NCI-H1417 treated with DMSO at 0.1 percent for 48 hours (cell line): Measurements from ENCODE around the gene WDR62.

Experiments
- DNase-seq: peaks from one replicate; lab custom pipeline; 2025; lab: John Stamatoyannopoulos, UW

The WDR62 gene

DNA sequence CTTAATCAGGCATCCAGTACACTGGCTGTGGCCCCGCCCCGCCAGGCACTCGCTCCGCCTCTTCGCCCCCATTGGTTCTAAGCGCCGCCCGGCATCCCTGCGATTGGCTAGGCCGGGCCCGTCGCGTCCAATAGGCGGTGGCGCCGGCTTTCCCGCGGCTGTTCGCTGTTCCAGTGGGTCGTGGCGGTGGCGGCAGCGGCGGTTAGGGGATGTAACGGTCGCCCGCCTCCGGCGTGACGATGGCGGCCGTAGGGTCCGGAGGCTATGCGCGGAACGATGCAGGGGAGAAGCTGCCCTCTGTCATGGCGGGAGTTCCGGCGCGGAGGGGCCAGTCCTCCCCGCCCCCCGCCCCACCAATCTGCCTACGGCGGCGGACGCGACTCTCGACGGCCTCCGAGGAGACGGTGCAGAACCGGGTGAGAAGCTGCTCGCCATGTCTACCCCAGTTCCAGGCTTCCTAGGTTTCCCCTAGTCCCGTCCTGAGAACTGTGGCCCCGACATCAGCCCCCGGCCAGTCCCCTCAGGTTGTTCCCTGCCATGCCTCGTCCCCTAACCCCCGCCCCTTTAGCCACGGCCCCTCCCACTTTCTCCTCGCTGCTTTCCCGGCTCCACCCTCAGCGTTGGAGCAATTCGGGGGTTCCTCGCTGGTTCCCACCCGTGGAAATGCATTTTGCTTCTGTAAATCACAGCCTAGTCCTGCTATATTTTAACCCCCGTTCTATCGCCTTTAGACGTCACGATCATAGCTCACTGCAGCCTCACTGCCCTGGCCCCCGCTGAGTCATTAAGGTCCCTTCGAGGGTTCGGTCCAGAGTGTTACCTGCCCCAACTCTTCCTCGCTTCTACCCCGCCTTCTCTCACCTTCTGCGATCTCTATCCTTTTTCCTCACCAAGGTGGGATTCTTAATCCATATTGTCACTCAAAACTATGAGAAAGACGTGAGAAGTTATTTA lies at the start of gene WDR62:
TSS of gene WDR62 (plus strand) at position 165 of the 954 bp plus-strand sequence. CDS start at position 240, 75 bp downstream.
- DNase-seq: peak; percentile 95

DNA sequence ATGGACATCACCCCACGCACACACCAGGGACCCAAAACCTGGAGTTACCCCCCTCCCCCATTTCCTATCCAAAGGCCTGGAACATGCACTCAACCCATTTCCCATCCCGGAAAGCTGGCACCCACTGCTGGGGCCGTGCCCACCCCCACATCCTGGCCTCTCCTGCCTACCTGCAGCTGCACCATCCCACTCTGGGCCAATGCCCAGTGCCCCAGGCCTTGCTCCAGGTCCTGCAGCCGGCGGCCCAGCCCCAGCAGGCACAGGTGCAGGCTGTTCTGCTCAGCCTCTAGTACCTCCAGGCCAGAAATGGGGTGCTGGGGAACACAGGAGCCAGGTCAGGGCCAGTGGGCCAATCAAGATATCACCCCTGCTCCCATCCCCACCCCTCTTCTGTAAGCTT lies 47.7 kb upstream of the WDR62 start:
- DNase-seq: no peak

DNA sequence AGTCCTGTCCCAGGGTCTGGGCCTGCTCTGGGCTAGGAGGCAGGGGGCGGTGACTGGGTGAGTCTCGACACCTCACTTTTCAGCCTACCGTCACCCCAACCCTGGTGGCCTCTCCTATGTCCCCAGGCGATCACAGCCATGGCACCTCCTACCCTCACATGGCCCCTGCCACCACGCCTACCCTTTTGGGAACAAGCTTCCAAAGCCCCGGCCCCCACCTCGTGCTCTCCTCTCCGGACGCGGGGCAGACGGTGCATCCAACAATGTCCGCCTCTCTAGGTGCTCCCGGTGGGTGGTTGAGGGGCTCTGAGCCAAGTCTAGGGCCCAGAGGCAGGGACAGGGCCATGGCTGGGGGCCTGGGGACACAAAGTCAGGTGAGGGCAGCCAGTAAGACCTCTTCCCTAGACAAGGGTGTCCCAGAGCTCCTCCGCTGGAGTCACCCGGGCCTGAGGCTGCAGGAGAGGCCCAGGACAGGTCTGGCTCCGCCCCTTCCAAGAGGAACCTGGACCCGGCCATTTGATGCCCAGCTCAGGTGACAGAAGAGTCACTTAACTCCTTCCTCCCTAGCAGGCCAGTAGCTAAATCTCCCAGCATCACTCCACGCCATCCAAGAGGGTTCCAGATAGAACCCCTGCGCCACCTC lies 46.2 kb upstream of the WDR62 start, which contains the start of gene SYNE4:
TSS of gene SYNE4 (minus strand) at position 478 of the 643 bp plus-strand sequence. CDS start at position 346, 132 bp downstream.
- DNase-seq: no peak

DNA sequence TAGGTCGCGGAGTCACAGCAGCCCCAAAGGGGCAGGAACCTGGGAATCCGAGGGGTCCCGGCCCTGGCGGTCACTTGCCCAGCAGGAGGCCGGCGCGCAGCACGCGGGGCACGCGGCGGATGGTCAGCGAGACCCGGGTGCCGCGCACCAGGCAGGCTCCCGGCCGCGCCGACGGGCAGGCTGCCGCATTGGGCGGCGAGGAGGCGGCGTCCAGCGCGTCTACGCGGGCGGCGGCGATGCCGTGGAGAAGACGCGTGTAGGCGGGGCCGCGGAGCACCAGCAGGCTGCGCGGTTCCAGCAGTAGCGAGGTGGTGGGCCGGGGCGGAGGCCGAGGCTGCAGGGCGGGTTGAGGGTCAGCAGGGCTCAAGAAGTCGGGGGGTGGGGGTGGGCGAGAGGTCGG lies 45.5 kb upstream of the WDR62 start:
- no peak for DNase-seq

DNA sequence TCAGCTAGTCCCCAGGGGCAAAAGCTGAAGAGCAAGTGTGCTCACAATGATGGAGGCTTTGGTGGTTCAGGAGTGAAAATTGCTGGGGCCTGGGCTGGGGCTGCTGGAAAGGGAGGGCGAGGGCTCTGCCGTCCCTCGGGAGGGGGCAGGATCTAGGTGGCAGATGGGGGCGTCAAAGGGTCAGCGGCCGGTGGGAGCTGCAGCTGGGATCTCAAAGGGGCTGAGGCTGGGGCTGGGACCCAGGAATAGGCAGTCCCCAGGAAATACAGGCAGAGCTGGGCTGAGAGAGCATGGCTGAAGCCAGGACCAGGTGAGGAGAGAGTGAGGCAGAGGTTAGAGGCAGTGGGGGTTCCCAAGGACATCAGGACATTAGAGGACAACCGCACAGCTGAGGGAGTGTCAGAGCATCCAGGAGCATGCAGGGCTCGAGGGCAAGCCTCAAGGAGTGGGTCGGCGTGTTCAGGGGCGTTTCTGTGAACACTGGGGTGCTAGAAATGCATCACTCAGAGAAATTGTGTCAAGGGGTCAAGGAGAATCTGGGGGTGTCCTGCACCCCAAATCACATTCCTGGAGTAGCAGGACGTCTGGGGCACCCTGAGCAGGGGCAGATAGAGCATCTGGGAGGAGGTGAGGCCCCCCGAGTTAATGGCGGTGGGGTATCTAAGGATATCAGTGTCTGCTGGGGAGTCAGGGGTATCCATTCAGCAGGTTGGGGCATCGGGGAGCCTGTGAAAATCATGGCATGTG lies 44.9 kb upstream of the WDR62 start:
- DNase-seq: no peak

DNA sequence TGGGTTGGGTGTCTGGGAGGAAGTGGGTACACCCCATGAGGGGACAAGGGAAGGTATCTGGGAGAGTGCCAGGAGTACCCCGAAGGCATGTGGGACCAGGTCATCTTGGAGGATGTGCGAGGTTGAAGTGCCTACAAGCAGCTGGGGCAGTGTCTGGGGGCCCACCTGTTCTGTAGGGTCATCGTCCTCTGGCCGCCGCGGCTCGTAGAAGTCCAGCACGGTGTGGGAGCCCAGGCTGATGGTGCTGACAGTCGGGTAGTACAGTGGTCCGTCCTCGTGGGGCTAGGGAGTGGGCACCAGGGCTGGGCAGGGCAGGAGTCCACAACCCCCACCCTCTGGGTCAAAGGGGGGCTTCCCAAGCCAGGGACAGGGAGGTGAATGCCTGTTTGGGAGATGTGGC lies 44.3 kb upstream of the WDR62 start:
- no peak for DNase-seq

DNA sequence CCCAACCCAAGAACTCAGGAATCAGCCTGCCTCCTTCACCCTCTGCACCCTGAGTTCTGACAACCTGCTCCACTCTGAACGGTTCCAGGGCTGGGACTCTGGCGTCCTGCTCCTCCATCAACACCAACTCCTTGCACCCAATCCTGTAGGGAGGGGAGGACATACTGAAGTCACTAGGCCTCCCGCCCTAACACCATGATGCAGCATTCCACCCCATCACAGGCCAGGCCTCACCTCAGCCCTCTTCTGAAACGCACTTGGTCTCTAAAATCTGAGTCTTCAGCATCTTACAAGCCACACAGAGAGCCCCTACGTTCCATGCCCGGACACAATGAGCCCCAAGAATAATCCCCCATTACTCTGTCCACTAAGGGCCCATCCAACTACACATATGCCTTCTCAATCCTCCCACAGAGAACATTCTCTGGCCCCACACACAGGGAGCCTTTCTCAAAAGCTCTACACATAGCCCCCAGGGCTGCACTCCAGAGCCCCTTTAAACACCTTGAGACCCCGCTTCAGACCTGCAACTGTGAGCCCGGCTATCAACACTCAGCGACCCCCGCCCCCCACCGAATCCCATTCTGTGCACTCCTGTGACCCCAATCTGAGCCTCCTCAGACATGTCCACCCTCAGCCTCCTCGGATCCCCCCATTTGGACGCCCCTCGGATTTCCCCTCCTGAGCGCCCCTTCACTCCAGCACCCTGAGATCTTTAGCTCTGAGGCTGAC lies 41.3 kb upstream of the WDR62 start:
- no peak for DNase-seq

DNA sequence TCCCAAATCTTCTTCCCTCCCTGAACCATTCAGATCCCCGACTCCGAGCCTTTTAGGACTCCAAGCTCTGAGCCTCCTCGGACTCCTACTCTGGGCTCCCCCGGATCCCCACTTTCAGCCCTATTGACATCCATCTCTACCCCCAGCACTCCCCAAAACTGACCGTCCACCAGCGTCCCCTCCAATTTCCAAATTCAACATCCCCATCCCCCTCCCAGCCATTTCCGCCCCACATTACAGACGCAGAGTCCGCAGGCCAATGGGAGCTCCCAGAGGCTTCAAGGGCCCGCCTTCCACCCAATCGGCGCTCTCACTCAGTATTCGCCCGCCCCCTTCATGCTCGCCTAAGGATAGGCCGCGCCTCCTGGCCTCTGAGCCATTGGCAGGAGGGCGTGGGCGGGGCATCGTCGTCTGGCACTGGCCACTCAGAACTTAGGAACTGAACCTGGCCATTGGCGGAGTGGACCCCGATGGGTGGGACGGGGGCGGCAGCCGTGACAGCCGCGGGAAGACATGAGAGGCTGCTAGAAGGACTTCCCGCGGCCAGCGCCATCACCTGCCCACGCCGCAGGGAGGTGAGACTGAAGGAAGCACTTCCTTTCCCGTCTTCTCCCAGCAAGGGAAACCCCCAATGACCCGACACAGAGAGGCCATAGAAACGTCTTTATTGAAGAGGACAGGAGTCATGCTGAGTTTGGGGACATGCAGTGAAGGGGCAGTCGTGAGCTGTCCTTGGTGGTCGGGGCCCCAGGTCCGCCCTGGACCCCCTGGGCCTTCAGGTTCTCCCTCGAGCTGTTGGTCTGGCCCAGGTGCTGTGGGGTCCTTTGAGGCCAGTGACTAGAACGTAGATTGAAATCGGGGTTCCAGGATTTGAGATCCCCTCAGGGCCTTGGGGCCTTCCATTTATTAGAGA lies 40.4 kb upstream of the WDR62 start, which contains the start of gene ALKBH6:
TSS of gene ALKBH6 (minus strand) at position 202 of the 913 bp plus-strand sequence. CDS start 816 bp downstream, outside the sequence.
- peak; percentile 93 for DNase-seq

DNA sequence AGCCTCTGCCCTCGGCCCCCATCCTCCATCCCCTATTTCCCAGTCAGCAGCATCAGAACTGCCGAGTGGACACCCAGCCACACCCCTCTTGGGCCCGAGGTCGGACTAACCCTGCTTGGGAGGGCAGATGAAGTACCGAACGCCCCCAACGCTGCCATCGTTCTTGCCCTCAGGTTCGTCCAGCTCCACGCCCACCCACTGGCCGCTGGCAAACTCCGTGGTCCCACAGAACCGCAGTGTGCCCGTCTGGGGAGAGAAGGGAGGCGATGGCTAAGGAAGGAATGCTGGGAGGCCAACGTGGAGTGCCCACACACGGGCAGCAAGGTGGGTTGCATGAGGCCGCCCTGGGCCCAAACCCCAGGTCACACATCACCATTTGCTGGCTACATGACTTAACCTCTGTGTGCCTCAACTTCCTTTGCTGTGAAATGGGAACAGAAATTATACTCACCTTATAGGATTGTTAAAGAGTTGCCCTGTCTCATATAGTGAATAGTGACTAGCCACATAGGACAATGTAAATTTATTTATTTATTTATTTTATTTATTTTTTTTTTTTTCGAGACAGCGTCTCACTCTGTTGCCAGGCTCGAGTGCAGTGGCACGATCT lies 35.5 kb upstream of the WDR62 start:
- DNase-seq: no peak

DNA sequence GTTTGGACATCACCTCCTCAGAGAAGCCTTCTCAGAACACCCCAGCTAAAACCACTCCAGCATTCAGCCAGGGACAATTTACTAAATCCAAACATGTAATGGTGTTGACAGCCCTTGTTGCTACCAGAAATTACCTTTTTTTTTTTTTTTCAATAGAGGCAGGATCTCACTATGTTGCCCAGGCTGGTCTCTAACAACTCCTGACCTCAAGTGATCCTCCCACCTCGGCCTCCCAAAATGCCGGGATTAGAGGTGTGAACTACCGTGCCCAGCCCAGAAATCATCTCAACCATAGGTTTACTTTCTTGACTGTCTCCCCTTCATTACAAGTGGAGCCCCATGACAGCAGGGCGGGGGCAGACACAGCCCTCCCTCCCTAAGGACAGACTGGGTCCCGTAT lies 31.3 kb upstream of the WDR62 start:
- no peak for DNase-seq

DNA sequence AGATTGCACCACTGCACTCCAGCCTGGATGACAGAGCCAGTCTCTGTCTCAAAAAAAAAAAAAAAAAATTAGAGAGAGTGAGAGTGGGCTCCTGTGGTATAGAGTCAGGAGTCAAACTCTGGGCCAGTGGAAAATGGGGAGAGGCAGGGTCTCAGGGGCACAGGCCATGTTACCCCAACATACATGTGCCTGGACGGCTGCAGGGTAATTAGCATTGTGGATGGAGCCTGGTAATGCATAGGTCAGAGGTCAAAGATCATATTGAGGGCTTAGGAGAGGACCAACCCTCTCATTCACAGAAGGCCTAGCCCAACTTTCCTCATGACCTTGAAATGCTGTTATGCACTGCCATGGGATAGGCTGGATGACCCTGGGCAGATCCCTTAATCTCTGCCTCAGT lies 29.2 kb upstream of the WDR62 start:
- no peak for DNase-seq

DNA sequence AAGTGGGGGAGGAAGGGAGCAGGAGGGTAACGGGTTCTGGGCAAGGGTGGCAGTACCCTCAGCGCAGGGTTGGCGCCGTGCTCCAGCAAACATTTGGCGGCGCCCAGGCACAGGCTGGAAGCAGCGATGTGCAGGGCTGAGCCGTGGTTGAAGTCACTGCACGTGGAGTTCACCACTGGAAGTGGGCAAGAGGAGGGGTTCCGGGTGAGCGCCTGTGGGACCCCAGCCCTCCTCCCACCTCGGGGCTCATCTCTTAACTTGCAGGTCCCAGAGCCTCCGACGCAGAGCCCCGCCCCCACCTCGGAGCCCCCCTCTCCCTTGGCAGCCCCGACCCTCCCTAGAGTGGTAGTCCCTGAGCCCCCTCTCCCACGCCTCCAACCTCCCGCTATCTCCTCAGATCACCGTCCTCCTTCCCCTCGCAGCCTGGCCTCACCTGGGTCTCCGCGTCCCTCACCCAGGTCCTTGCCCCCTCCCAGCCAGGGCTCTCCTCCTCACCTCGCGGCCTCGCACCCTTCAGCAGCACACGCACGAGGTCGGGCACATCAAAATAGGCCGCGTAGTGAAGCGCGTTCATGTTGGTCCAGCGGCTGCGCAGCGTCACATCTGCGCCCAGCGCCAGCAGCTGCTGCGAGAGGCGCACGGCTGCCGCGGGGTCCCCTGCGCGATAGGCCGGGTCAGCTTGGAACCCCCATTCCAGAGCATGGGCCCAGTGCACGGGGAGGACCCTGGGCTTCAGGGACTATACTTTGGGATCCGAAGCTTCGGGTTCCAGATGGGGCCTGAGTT lies 28.4 kb upstream of the WDR62 start:
- DNase-seq: no peak

DNA sequence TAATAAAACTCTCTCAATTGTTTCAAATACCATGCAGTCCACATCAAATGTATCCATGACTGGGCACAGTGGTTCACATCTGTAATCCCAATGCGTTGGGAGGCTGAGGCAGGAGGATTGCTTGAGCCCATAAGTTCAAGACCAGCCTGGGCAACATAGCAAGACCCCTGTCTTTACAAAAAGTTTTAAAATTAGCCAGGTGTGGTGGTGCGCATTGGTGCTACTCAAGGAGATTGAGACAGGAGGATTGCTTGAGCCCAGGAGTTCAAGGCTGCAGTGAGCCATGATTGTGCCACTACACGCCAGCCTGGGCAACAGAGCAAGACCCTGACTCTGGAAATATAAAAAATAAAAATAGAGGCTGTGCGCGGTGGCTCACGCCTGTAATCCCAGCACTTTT lies 27.0 kb upstream of the WDR62 start:
- DNase-seq: no peak

DNA sequence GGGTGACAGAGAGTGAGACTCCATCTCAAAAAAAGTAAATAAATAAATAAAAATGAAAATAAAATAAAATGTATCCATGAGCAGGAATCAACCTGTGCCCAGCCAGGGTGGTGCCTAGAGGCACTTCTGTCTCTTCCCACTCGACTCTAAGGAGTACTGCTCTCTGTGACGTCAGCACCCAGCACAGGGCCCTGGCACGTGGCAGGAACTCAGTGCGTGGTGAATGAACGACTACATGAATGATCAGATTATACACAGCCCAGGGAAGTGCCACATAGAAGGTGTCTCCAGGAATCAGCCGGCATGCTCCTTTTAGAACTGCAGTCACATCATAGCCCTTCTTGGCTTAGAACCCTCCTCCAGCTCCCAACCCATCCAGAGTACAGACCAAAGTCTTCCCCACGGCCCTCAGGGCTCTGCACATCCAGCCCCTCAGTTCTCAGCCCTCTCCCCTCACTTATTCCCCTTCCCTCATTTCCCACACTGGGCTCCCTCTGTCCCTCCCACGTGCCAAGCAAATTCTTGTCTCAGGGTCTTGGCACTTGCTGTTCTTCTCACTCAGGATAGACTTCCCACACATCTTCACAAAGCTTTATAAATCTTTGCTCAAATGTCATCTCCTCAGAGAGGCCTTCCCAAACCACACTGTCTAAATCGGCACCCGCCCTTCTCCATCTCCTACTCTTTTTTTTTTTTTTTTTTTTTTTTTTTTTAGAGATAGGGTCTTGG lies 26.2 kb upstream of the WDR62 start:
- no peak for DNase-seq

DNA sequence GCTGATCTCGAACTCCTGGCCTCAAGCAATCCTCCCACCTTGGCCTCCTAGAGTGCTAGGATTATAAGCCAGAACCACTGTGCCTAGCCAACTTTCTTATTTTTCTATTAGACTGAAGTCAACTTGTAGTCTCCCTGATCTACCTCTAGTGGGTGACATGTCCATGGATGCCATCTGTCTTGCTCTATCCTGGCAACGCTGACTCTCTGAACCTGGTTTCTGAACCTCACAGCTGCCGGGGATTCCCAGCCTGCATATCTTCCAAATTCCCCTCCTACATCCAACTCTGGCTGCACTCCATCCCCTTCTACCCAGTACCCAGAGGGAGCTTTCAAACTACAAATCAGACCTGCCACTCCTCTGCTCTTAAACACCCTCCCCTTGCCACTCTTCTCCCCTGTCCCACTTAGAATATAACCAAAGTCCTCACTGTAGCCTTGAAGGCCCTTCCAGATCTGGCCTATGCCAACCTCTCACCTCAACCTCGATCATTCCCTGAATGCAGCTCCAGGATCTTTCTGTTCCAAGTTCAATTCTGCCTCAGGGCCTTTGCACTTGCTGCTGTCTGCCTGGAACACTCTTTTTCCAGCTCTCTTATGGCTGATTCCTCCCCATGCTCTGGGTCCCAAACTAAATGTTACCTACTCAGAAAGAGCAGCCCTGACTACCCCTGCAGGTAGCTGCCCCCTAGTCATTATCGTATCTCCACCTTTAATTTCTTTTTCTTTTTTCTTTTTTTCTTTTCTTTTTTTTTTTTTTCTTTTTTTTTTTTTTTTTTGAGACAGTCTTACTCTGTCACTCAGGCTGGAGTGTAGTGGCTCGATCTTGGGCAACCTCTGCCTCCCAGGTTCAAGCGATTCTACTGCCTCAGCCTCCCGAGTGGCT lies 24.2 kb upstream of the WDR62 start:
- no peak for DNase-seq

DNA sequence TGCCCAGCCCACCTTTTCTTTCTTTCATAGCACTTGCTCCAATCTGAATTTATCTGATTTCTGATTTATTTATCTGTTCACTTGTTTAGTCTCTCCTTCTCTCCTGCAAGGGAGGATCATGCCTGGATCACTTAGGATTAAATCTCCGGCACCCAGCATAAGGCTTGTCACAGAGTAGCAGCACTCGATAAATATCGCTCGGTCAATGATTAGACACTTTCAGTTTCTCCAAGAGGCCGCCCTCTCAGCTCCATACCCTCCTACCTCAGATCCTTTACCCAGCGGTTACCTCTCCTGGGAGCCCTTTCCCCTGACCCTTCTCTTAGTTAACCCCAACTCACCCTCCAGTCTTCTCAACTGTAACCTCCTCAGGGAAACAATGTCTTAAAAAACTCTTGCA lies 23.4 kb upstream of the WDR62 start:
- no peak for DNase-seq

DNA sequence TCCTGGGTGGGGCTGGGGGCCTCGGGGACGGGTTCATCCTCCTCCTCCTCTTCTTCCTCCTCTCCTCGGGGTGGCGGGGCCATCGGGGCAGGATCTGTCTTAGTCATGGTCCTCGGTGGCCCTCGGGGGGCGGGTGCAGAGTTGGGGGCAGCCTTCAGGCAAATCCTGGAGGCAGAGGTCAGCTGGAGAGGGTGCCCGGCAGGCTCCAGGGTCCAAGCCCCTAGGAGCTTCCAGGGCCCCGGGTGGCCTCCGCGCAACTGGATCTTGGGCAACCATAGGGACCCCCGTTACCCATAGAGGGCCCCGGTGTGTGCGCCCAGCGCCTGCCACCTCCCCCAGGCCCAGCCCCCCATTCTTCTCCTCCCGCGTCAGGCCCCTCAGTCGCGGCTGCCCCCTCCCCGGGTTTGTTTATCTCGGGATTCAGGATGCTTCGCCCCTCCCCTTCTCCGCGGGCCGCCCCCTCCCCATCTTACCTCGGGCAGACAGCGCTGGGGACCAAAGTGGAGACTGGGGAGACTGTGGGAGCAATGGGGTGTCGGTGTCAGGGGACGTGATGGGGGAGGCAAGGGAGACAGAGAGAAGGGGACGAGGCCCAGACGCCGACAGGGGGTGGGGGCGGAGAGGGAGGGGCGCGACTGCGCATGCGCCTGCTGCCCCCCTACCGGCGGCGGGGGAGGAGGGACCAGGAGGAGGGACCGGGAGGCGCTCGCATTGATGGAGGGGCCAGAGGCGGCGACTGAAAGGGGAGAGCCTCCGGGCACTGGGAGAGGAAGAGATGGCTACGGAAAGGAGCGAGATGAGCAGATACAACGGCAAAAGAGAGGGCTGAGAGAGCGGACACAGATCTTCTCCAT lies 22.2 kb upstream of the WDR62 start, which contains the start of gene CLIP3:
TSS of gene CLIP3 (minus strand) at position 623 of the 854 bp plus-strand sequence. CDS start at position 107, 516 bp downstream.
- peak; percentile 10 for DNase-seq
